Ishikawa (cell line): ENCODE results near the gene TBC1D22A.

Source experiments
- CEBPB ChIP-seq: IDR thresholded peaks from 2 replicates; pipeline ENCODE4 v1.6.1; 2012
- EP300 ChIP-seq: IDR thresholded peaks from 2 replicates; pipeline ENCODE4 v1.6.1; 2012; ENCODE audit warnings: borderline replicate concordance
- FOXM1 ChIP-seq: IDR thresholded peaks from 2 replicates; pipeline ENCODE4 v1.6.1; 2012; ENCODE audit warnings: low read depth, borderline replicate concordance
- MAX ChIP-seq: IDR thresholded peaks from 2 replicates; pipeline ENCODE4 v1.6.1; 2012
- NFIC ChIP-seq: IDR thresholded peaks from 2 replicates; pipeline ENCODE4 v1.6.1; 2012
- RAD21 ChIP-seq: IDR thresholded peaks from 2 replicates; pipeline ENCODE4 v1.6.1; 2012; ENCODE audit warnings: low read depth
- REST ChIP-seq: IDR thresholded peaks from 2 replicates; pipeline ENCODE4 v1.6.1; 2012; ENCODE audit warnings: low read depth, mild to moderate bottlenecking
- TAF1 ChIP-seq: IDR thresholded peaks from 2 replicates; pipeline ENCODE4 v1.6.1; 2012; ENCODE audit warnings: low read depth, mild to moderate bottlenecking
- TCF12 ChIP-seq: IDR thresholded peaks from 2 replicates; pipeline ENCODE4 v1.6.1; 2012; ENCODE audit warnings: low read depth
- USF1 ChIP-seq: IDR thresholded peaks from 2 replicates; pipeline ENCODE4 v1.6.1; 2012
- YY1 ChIP-seq: IDR thresholded peaks from 2 replicates; pipeline ENCODE4 v1.6.1; 2012; ENCODE audit warnings: low read depth
- ZBTB7A ChIP-seq: IDR thresholded peaks from 2 replicates; pipeline ENCODE4 v1.6.1; 2012; ENCODE audit warnings: low read depth

- no peak for TF ChIP-seq RAD21
- no peak for TF ChIP-seq FOXM1
- no peak for TF ChIP-seq MAX
- TF ChIP-seq EP300 = no peak
- TF ChIP-seq TAF1 = no peak
- TF ChIP-seq CEBPB = no peak
- TF ChIP-seq USF1 = no peak
- no peak for TF ChIP-seq YY1
- no peak for TF ChIP-seq REST
- no peak for TF ChIP-seq ZBTB7A
- TF ChIP-seq TCF12 = no peak
- TF ChIP-seq NFIC = no peak
Observed at GRCh38 chr22:46915950-46916730, 153.7 kb downstream of the TBC1D22A start.
